NCI-H2171 (cell line): ENCODE measurements around the gene TCF12.

Experiments
- DNase-seq: peaks from one replicate; lab custom pipeline; 2025; lab: John Stamatoyannopoulos, UW

Gene TCF12

GRCh38 chr15:57255751-57256341, 337.4 kb downstream of the TCF12 start:
- no peak for DNase-seq

GRCh38 chr15:57256939-57257338, 338.5 kb downstream of the TCF12 start:
- DNase-seq = no peak

- no peak for DNase-seq
Measured at GRCh38 chr15:57259568-57260040, 341.2 kb downstream of the TCF12 start.

- DNase-seq = no peak
Measured at GRCh38 chr15:57263520-57263919, 345.1 kb downstream of the TCF12 start.

GRCh38 chr15:57272771-57273357, 354.4 kb downstream of the TCF12 start:
- DNase-seq = no peak

- peak; percentile 44 for DNase-seq
Measured at GRCh38 chr15:57273402-57273801, 355.0 kb downstream of the TCF12 start.

GRCh38 chr15:57278439-57278838, 360.0 kb downstream of the TCF12 start:
- DNase-seq = no peak

GRCh38 chr15:57280464-57280863, 362.0 kb downstream of the TCF12 start:
- DNase-seq = no peak

GRCh38 chr15:57281321-57281720, 362.9 kb downstream of the TCF12 start:
- DNase-seq = no peak

- no peak for DNase-seq
Measured at GRCh38 chr15:57282686-57283085, 364.2 kb downstream of the TCF12 start.

- no peak for DNase-seq
Measured at GRCh38 chr15:57283774-57284503, 365.5 kb downstream of the TCF12 start.

- DNase-seq = no peak
Measured at GRCh38 chr15:57284535-57284934, 366.1 kb downstream of the TCF12 start.

GRCh38 chr15:57285386-57285785, 366.9 kb downstream of the TCF12 start:
- DNase-seq = no peak

GRCh38 chr15:57286446-57287122, 368.1 kb downstream of the TCF12 start:
- DNase-seq = no peak

GRCh38 chr15:57287123-57287521, 368.7 kb downstream of the TCF12 start:
- DNase-seq = no peak

GRCh38 chr15:57288926-57289580, 370.6 kb downstream of the TCF12 start:
- no peak for DNase-seq

GRCh38 chr15:57290187-57290586, 371.7 kb downstream of the TCF12 start:
- no peak for DNase-seq

GRCh38 chr15:57290826-57291225, 372.4 kb downstream of the TCF12 start:
- no peak for DNase-seq

- DNase-seq = no peak
Measured at GRCh38 chr15:57296473-57297162, 378.2 kb downstream of the TCF12 start.

- no peak for DNase-seq
Measured at GRCh38 chr15:57297163-57297593, 378.7 kb downstream of the TCF12 start.

- DNase-seq = no peak
Measured at GRCh38 chr15:57297630-57298029, 379.2 kb downstream of the TCF12 start.

- no peak for DNase-seq
Measured at GRCh38 chr15:57298204-57298603, 379.8 kb downstream of the TCF12 start.
